SW 1271 (cell line): Measurements from ENCODE around the gene KIF3C.
"Not testable (repeated sequence)": the region's sequence is repeated elsewhere in the genome, so short reads cannot be mapped to it uniquely, and the experiment has no call there.

Experiments used
- DNase-seq, 2 experiments: peaks; one replicate each; lab custom pipeline; 2025; lab: John Stamatoyannopoulos, UW

KIF3C gene

GRCh38 chr2:25982273-25982967, at the start of gene KIF3C:
Gene KIF3C (minus strand): TSS chr2:25982497. CDS start chr2:25981917, 580 bp downstream.
- peak; percentile 56 to 74 for DNase-seq

GRCh38 chr2:26028083-26028482, 45.8 kb upstream of the KIF3C start:
- DNase-seq: not testable (repeated sequence)

- no peak for DNase-seq
These were observed 43.2 kb upstream of the KIF3C start for GRCh38 chr2:26025509-26025908.

GRCh38 chr2:26024260-26024659, 42.0 kb upstream of the KIF3C start:
- no peak for DNase-seq

- DNase-seq: no peak
These were observed 37.9 kb upstream of the KIF3C start for GRCh38 chr2:26020231-26020640.

GRCh38 chr2:26018184-26019055, 36.1 kb upstream of the KIF3C start:
- DNase-seq: peak; percentile 84 to 94

GRCh38 chr2:26017464-26018183, 35.3 kb upstream of the KIF3C start:
- DNase-seq: no peak

- DNase-seq: not testable (repeated sequence)
These were observed 34.4 kb upstream of the KIF3C start for GRCh38 chr2:26016706-26017045.

GRCh38 chr2:26016012-26016705, 33.9 kb upstream of the KIF3C start:
- DNase-seq: no peak

- no peak for DNase-seq
These were observed 31.4 kb upstream of the KIF3C start for GRCh38 chr2:26013668-26014067.

- DNase-seq: peak; percentile 51 to 66
These were observed 29.9 kb upstream of the KIF3C start for GRCh38 chr2:26011990-26012856.

GRCh38 chr2:26011609-26011989, 29.3 kb upstream of the KIF3C start:
- DNase-seq: no peak

- DNase-seq: no peak
These were observed 28.6 kb upstream of the KIF3C start for GRCh38 chr2:26010943-26011342.

- no peak for DNase-seq
These were observed 27.3 kb upstream of the KIF3C start for GRCh38 chr2:26009567-26009963.

GRCh38 chr2:26008851-26009566, 26.7 kb upstream of the KIF3C start:
- no peak for DNase-seq

GRCh38 chr2:26008095-26008494, 25.8 kb upstream of the KIF3C start:
- no peak for DNase-seq

GRCh38 chr2:26002632-26003310, 20.5 kb upstream of the KIF3C start:
- DNase-seq: no peak

GRCh38 chr2:26001743-26002351, 19.6 kb upstream of the KIF3C start:
- no peak for DNase-seq

GRCh38 chr2:26000561-26001082, 18.3 kb upstream of the KIF3C start:
- DNase-seq: no peak
